CD4-positive, alpha-beta T cell treated with Interleukin-12 subunit alpha and Interleukin-12 subunit beta, for 1 hour (primary cell): Measurements from ENCODE around the gene TCF19.

Source experiments
- DNase-seq: peaks from one replicate; pipeline ENCODE4 v3.0.0-alpha.2; 2020

TCF19 gene

GRCh38 chr6:31210741-31211532 is 52.5 kb downstream of the TCF19 start:
- no peak for DNase-seq
